SK-N-MC (cell line): Measurements from ENCODE around the gene USP7.

ENCODE experiments used
- EZH2 ChIP-seq: fragments of 200-600 bp; sonication (generic); IDR thresholded peaks from one replicate; pipeline ENCODE4 v1.6.1; 2017; ENCODE audit warnings: antibody characterized with exemption
- FOXP2 ChIP-seq: optimal IDR thresholded peaks from 2 replicates; pipeline ENCODE3; 2011; ENCODE audit warnings: mild to moderate bottlenecking, moderate library complexity; ENCODE audit not compliant: insufficient read depth; ENCODE audit errors: extremely low read length, control extremely low read depth
- POLR2AphosphoS5 ChIP-seq: IDR thresholded peaks from 2 replicates; pipeline ENCODE4 v1.6.1; 2012; ENCODE audit warnings: mild to moderate bottlenecking, low read depth, low read length, borderline replicate concordance

DNA sequence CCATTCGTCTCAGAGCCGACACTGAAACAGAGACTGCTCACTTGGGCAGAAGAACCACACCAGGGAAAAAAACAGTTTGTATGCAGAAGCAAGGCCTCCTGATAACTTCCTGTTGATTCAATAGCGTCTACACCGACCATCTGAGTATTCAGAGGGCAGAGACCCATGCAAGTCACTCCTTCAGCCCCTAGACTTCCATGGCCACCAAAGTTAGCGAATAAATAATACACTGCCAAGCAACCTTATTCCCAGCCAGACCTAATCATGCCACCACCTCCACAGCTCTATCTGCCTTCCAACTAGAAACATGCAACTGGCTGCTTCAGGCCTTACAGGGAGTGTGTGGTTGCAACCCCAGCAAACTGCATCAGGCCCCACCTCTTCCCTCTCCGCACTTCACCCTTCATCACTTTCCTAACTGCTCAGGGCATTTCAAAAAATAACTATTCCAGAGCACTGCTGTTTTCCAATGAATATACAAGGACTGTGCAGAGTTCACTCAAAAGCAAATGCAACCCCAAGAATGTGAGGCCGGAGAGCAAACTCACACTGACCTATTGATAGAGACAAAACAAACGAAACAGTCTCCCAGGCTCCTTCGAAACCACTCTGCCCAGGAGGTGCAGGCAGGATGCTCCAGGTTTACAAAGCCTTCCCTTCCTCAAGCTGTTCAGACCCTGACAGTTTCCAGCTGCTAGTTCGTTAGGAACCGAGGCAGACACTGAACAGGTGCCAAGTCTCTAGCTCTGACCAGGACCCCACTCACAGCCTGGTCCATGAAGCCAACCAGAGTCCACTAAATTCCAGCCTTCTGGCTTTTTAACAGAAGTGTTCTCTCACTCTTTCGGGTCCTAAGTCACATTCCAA, 3.6 kb downstream of the USP7 start:
- TF ChIP-seq POLR2AphosphoS5 = no peak
- no peak for TF ChIP-seq FOXP2
- TF ChIP-seq EZH2 = no peak
